Neural progenitor cell (in vitro differentiated cells): Measurements from ENCODE around the gene MSANTD3.

Experiments
- CTCF ChIP-seq: fragments of 200-600 bp; sonication (generic); IDR thresholded peaks from 2 replicates; pipeline ENCODE4 v1.5.1; 2017; ENCODE audit warnings: antibody characterized with exemption, mild to moderate bottlenecking
- EZH2 ChIP-seq: fragments of 200-600 bp; sonication (generic); IDR thresholded peaks from 2 replicates; pipeline ENCODE4 v1.6.1; 2017; ENCODE audit warnings: antibody characterized with exemption, mild to moderate bottlenecking, moderate library complexity

GRCh38 chr9:100408546-100409175 lies 18.3 kb upstream of the MSANTD3 start:
- TF ChIP-seq CTCF (no peak), EZH2 (no peak)
